CD4-positive, alpha-beta T cell treated with Interleukin-1 beta for 1 hour (primary cell): ENCODE data around the gene SUPT5H.
A peak's percentile ranks its signal among the peaks of the same experiment; 100 is the strongest.
"Not testable (repeated sequence)": the region's sequence is repeated elsewhere in the genome, so short reads cannot be mapped to it uniquely, and the experiment has no call there.

Experiments used
- DNase-seq, 2 donors: peaks; one replicate each; pipeline ENCODE4 v3.0.0-alpha.2; 2020 to 2022

SUPT5H gene

DNA sequence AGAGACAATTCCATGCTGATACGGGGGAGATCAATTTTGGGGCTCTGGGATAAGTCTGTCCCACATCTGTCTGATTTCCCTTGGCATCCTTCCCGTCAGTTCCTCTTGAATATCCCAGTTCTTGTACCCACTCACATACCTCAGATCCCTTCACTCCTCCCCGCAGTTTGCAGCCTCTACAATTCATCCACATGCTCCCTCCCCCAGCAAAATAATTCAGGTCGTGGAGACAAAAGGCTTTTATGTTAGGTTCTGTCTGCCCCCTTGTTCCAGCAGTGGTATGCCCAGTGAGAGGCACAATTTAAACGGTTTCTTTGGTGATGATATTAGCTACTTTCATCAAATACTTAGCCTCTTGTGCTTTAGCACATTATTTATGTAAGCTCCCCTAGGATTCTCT lies 19.2 kb upstream of the SUPT5H start:
- no peak for DNase-seq

- DNase-seq = no peak
Observed at GRCh38 chr19:39427707-39428106, 17.7 kb upstream of the SUPT5H start.

GRCh38 chr19:39428283-39429112 lies 16.9 kb upstream of the SUPT5H start:
- DNase-seq = no peak

DNA sequence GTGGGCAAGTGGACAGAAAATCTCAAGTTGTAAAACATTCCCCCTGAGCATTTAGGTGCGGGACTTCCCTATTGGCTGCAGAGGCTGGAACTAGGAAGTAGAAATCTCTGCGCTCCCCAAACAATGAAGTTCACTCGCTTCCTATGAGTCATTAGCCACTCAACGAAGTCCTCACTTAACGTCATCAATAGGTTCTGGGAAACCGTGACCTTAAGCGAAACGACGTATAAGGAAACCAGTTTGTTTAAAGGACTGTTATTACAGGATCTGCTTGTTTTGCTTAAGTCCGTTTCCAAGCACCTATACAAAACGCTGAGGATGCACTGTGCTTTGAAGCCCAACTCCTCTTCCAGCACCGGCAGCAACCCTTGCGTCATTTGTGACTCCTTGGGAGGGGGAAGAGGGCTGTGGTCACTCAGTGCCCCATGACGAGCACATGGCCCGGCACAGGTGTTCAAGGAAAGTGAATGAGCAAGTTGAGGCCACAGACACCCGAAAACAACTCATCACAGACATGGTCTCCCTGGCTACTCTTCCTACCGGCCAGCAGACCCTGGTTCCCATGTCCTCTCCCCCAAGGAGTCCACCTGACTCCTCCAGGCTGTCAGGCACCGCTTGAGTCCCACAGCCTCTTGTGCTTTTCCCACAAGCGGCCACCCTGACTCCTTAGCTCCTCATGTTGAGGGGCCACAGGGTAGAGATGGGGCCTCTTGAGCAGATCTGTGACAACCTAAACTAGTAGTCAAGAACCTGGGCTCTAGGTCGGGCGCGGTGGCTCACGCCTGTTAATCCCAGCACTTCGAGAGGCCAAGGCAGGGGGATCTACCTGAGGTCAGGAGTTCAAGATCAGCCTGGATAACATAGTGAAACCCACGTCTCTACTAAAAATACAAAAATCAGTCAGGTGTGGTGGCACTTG lies 14.4 kb upstream of the SUPT5H start:
- peak; percentile 83 to 87 for DNase-seq

DNA sequence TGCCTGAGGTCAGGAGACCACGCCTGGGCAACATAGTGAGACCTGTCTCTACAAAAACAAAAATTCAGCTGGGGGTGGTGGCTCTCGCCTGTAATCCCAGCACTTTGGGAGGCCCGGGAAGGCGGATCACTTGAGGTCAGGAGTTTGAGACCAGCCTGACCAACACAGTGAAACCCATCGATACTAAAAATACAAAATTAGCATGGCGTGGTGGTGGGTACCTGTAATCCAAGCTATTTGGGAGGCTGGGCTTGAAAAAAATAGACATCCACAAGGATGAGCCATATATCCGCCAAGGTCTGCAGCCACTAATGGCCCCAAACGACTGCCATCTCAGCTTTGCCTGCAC lies 12.7 kb upstream of the SUPT5H start:
- no peak for DNase-seq

DNA sequence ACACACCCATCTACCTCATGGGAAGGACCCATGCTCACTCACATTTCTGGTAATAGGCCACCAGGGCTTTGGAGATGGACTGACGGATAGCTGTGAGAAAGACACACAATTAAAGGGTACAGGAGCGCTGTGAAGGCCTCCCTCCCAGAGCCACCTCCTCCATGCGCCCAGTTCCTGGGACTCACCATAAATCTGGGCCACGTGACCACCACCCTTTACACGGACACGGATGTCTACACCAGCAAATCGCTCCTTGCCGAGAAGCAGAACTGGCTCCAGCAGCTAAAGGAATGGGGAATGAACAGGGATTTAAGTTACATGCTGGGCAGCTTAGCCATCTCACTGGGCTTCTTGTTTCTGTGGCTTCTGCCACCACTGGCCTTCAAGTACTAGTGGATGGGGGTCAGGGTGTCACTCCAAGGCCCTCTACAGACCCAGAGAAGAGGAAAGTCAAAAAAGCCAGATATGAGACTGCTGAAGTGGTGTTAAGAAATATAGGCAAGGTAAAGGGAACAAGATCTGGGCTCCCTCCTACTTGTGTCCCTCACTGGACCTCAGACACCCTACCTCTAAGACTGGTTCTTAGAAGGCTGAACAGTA lies 11.8 kb upstream of the SUPT5H start:
- DNase-seq = no peak

- no peak for DNase-seq
Observed at GRCh38 chr19:39434123-39435076, 11.0 kb upstream of the SUPT5H start.

DNA sequence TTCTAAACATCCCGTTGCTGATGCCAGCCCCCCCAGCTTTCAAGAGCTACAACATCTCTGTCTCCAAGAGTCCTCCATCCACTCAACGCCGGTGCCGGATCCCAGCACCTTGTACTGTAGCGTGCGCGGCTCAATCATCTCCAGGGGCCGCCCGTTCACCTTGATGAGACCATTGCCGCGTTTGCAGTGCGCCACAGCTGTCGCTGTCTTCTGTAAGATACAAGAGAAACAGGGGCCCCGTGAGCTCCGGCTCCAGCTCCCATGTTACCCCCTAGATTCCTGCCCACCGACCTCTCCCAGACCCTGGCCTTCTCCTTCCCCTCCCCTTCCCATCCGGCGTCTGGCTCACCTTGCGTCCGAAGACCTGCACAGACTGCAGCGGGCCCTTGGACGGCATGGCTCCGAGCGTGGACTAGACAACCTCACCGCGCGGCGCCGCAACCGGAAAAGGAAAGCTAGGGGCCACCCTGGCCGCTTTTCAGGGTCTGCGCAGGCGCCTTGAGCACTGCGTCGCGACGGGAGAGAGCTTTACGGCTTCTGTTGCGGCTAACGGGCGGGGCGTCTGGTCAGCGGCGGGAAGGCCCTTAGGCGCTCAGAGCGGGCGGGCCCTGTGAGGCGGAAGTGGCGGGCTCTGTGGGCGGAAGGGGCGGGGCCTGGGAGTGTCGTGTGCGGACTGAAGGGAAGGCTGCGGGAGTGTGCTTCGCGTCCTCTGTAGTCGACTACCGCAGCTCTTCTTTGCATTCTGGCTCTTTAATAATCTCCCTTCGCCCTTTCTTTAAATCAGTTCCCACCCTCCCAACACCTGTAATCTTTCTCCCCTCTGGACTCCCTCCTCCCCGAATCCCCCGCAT lies 9.7 kb upstream of the SUPT5H start, which contains the start of gene RPS16:
RPS16 (minus strand) TSS at position 451 of the 851 bp plus-strand sequence; CDS start at position 397, 54 bp downstream.
- DNase-seq = peak; percentile 99

DNA sequence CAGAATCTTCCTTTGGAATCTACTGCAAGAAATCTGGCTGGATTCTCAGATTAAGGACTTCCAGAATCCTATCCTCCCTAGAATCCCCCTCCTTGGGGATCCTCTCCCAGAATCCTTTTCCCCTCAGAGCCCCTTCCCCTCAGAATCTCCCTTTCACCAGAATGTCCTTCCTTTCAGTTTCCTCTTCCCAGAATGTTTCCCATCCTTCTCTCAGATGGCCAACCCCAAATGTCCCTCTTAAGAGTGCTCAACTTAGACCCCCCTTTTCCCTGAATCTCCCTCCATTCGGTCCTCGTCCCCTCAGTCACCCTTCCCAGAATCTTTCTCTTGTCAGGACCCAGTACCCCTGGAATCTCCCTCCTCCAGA lies 9.0 kb upstream of the SUPT5H start:
- DNase-seq = no peak

DNA sequence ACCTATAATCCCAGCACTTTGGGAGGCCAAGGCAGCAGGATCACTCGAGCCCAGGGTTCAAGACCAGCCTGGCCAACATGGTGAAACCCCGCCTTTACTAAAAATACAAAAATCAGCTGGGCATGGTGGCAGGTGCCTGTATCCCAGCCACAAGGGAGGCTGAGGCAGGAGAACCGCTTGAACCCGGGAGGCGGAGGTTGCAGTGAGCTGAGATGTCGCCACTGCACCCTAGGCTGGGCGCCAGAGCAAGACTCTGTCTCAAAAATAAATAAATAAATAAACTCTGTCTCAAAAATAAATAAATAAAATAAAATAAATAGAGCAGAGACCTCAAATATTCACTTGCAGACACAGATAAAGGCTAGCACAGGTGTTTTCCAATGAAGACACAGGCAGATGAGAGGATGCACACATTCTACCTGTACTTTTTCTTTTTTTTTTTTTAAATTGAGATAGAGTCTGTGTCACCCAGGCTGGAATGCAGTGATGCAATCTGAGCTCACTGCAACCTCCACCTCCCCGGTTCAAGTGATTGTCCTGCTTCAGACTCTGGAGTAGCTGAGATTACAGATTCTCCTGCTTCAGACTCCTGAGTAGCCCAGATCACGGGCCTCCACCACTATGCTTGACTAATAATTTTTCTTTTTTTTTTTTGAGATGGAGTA lies 7.0 kb upstream of the SUPT5H start:
- DNase-seq = no peak

DNA sequence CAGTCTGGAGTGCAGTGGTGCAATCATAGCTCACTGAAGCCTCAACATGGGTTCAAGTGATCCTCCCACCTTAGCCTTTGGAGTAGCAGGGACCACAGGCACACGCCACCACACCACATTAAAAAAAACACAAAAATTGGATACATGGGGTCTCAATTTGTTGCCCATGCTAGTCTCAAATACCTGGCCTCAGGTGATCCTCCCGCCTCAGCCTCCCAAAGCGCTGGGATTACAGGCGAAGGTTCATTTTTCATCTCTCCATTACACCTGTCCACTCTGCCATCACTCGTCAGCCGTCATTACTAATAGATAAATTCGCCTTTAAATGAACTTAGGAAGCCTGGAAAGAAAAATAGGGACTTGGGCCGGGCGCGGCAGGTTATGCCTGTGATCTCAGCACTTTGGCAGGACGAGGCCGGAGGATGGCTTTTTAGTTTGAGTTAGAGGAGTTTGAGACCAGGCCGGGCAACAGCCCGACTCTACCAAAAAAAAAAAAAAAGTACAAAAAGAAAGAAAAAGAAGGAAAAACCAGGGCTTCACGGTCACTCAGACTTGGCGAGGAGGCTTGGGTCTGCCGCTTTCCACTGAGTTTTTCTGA lies 685 bp upstream of the SUPT5H start:
- no peak for DNase-seq

DNA sequence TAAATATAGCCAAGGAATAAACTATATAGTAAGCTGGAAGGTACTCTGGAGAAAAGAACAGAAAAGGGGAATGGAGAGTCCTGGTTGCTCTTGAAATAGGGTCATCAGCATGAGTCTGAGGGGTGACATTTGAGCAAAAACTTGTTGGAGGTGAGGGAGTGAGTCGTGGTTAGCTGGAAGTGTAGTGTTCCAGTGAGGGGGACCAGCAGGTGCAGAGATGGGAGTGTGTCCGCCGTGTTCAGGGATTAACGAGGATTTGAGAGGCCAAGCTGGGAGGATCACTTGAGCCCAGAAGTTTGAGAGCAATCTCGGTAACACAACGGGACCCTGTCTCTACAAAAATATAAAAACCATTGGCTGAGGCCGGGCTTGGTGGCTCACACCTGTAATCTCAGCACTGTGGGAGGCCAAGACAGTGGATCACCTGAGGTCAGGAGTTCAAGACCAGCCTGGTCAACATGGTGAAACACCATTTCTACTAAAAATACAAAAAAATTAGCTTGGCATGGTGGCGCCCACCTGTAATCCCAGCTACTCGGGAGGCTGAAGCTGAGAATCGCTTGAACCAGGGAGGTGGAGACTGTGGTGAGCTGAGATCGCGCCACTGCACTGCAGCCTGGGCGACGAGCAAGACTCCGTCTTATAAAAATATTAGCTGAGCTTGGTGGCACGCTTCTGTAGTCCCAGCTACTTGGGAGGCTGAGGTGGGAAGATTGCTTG lies 1.1 kb downstream of the SUPT5H start:
- no peak for DNase-seq

DNA sequence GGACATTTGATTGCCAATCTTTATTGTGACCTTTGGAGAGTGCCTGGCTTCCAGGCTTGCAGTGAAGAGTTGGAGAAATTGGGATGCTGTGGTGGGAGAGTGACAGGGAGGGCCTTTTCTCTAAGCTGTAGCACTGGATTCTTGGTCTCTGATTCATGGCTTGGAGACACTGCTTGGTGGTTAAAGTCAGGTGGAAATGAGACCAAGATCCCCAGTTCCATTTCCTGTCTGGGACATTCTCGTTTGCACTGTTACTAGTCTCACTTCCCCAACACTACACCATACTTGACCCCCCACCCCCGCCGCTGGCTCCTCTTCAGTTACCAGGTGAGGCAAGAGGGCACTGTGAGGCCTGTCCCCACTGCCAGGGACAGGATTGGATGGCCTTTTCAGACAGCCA lies 2.9 kb downstream of the SUPT5H start:
- DNase-seq = no peak

DNA sequence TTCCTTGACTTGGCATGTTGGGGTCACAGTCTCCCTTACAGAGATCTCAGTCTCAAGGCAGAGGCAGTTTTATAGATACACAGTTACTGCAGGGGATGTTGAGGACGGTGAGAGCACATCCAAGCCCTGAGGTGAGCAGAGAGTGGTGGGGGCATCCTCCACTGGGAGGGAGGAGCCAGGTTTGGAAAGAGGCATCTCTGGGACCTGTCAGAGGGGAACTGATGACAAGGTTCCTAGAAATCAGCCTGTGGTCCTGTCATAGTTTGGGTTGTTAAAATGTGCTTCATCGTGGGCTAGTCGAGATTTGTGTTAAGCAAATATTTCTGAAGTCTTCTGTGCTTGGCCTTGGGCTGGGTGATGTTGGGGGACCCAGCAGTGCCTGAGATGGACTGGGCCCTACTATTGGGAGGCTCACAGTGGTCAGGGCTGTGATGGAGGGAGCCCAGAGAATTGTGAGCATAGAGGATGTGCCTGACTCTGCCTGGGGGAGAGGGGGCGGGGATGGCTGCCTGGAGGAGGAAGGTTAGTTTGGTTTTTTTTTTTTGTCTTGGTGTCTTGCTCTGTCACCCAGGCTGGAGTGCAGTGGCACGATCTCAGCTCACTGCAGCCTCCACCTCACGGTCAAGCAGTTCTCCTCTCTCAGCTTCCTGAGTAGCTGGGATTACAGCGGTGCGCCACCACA lies 3.9 kb downstream of the SUPT5H start:
- DNase-seq = no peak

DNA sequence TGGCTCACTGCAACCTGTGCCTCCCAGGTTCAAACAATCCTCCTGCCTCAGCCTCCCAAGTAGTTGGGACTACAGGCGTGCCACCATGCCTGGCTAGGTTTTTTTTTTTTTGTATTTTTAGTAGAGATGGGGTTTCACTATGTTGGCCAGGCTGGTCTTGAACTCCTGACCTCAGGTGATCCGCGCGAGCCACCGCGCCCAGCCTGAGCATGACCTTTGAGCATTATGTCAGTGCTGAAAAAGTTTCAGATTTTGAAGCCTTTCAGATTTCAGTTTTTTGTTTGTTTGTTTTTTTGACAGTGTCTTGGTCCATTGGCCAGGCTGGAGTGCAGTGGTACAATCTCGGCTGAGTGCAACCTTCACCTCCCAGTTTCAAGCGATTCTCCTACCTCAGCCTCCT lies 5.9 kb downstream of the SUPT5H start:
- DNase-seq = not testable (repeated sequence)

- no peak for DNase-seq
Observed at GRCh38 chr19:39463403-39463802, 18.0 kb downstream of the SUPT5H start.

- DNase-seq = no peak
Observed at GRCh38 chr19:39465956-39466747, 20.8 kb downstream of the SUPT5H start.

DNA sequence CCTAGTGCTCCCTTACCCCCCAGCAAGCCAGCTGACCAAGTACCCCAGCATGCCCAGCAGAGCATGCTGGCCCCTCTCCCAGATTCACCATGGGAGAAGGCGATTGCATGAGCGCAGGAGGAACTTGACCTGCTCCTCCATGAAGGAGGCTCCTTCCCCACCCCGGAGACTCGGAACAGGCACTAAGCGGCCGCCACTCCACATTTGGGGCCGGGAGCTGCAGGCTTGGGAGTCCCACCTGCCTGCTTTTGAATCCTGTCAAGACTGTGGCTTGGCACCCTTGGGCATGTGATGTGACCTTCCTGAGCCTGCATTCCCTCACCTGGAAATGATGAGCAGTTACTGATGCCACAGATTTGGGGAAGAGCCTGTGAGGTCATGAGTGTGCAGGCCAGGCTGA lies 22.6 kb downstream of the SUPT5H start:
- no peak for DNase-seq
